ENCODE results near the gene MRPS21. TPM values are rescaled to one million over a fixed set of nuclear protein-coding genes. Genes with fewer than 3 reads are reported as not detected.

The MRPS21 gene
- total RNA-seq, 1 experiment from 2014 or later, result 59.3 TPM

DNA sequence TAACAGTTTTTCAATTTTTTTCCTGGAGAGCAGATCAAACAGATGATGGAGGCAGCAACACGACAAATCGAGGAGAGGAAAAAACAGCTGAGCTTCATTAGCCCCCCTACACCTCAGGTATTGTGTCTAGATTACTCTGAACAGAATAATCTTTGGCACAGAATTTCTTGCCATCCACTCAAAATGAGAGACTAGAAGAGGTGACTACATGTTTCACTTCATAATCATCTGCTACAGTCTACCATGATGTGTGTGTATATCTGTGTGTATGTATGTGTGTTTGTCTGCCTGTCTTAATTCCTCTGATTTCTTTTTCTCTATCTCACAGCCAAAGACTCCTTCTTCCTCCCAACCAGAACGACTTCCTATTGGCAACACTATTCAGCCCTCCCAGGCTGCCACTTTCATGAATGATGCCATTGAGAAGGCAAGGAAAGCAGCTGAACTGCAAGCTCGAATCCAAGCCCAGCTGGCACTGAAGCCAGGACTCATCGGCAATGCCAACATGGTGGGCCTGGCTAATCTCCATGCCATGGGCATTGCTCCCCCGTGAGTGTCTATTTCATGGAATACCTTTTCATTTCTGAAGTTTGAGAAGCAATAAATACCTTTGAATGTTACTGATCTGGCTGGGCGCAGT is 39.1 kb downstream of the MRPS21 start:
- in situ Hi-C loops (cut with HindIII; ENCODE audit: low pct_unique_long_range_greater_than_20kb, low sequenced_read_pairs), result no loop called here
- no peak for DNase-seq (ENCODE audit: low read depth)

DNA sequence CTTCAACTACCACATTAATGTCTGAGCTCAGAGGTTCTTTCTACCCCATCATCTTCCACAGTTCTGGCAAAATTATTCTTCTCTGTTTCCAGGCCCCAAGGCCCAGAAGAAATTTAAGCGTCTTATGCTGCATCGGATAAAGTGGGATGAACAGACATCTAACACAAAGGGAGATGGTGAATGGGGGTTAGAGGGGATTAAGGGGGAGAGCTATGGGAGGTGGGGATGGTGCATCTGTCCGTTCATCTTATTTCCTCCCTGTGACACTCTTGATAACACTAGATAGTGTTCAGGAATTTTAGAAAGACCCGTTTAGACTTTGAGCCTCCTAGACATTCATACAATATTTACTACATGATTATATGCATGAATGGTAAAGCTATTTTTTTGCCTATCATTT is 52.7 kb downstream of the MRPS21 start:
- no peak for DNase-seq (ENCODE audit: low read depth)
- in situ Hi-C loops (cut with HindIII; ENCODE audit: low pct_unique_long_range_greater_than_20kb, low sequenced_read_pairs), result no loop called here

DNA sequence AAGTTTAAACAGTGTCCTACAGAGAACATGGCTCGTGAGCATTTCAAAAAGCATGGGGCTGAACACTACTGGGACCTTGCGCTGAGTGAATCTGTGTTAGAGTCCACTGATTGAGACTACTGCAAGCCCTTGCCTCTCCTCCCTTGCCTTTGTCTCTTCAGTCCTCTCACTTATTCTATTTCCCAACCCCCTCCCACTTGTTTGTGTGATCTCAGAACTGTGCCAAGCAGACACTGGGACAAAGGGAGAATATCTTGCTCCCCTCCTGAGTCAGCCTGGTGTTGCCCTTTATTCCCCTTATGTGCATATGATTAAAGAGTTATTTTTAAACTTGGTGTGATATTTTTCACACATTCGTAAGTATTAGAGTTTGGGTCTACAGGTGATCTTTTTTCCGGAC is 59.2 kb downstream of the MRPS21 start:
- no peak for DNase-seq (ENCODE audit: low read depth)
- in situ Hi-C loops (cut with HindIII; ENCODE audit: low pct_unique_long_range_greater_than_20kb, low sequenced_read_pairs), result no loop called here

Other genes starting within 250 kb of the MRPS21 start
- 12.6 and 15.6 TPM in 2 replicates for gene VPS45, start 226.1 kb upstream of the MRPS21 start, total RNA-seq (2014; rRNA removed; shearing (Covaris generic); ENCODE audit: low replicate concordance)
- gene PLEKHO1, start 143.9 kb upstream of the MRPS21 start, total RNA-seq (2014; rRNA removed; shearing (Covaris generic); ENCODE audit: low replicate concordance), result 4.0 and 8.0 TPM in 2 replicates
- 15.2 and 16.0 TPM in 2 replicates for gene ANP32E, start 57.7 kb upstream of the MRPS21 start, total RNA-seq (2014; rRNA removed; shearing (Covaris generic); ENCODE audit: low replicate concordance)
- not detected in 2 replicates for gene CA14, start 36.1 kb upstream of the MRPS21 start, total RNA-seq (2014; rRNA removed; shearing (Covaris generic); ENCODE audit: low replicate concordance)
- 160 and 210 TPM in 2 replicates for gene APH1A, start 24.8 kb upstream of the MRPS21 start, total RNA-seq (2014; rRNA removed; shearing (Covaris generic); ENCODE audit: low replicate concordance)
- gene C1orf54, start 21.1 kb upstream of the MRPS21 start, total RNA-seq (2014; rRNA removed; shearing (Covaris generic); ENCODE audit: low replicate concordance), result 2.9 TPM in 1 of 2 replicates, not detected in the other
- 10.3 and 15.3 TPM in 2 replicates for gene CIART, start 11.3 kb upstream of the MRPS21 start, total RNA-seq (2014; rRNA removed; shearing (Covaris generic); ENCODE audit: low replicate concordance)
- 27.7 and 29.7 TPM in 2 replicates for gene PRPF3, start 27.7 kb downstream of the MRPS21 start, total RNA-seq (2014; rRNA removed; shearing (Covaris generic); ENCODE audit: low replicate concordance)
- 3.1 and 3.2 TPM in 2 replicates for gene RPRD2, start 70.3 kb downstream of the MRPS21 start, total RNA-seq (2014; rRNA removed; shearing (Covaris generic); ENCODE audit: low replicate concordance)
- gene TARS2, start 193.6 kb downstream of the MRPS21 start, total RNA-seq (2014; rRNA removed; shearing (Covaris generic); ENCODE audit: low replicate concordance), result 18.7 and 32.8 TPM in 2 replicates
- gene ECM1, start 214.2 kb downstream of the MRPS21 start, total RNA-seq (2014; rRNA removed; shearing (Covaris generic); ENCODE audit: low replicate concordance), result 4.8 and 11.1 TPM in 2 replicates
- not detected in 2 replicates for gene FALEC, start 221.9 kb downstream of the MRPS21 start, total RNA-seq (2014; rRNA removed; shearing (Covaris generic); ENCODE audit: low replicate concordance)